IPS-20b (cell line): ENCODE data around the gene ZBED1.

Experiments
- H3K27ac ChIP-seq: one replicate; pipeline ENCODE4 v1.5.1; 2013; ENCODE audit warnings: low read length
- H3K27me3 ChIP-seq: 2 replicates; pipeline ENCODE4 v1.6.1; 2013; ENCODE audit warnings: mild to moderate bottlenecking, low read length, inconsistent platforms; ENCODE audit not compliant: insufficient read depth
- H3K36me3 ChIP-seq: 2 replicates; pipeline ENCODE4 v1.6.1; 2013; ENCODE audit warnings: low read depth, mild to moderate bottlenecking, inconsistent platforms, low read length, moderate library complexity; ENCODE audit not compliant: insufficient read depth
- H3K4me1 ChIP-seq: 2 replicates; pipeline ENCODE4 v1.6.1; 2013; ENCODE audit warnings: mild to moderate bottlenecking, control low read depth, inconsistent platforms, low read length, moderate library complexity; ENCODE audit not compliant: insufficient read depth
- H3K4me3 ChIP-seq: 2 replicates; pipeline ENCODE4 v1.5.1; 2013; ENCODE audit warnings: mild to moderate bottlenecking, low read length, inconsistent platforms
- H3K9ac ChIP-seq: 2 replicates; pipeline ENCODE4 v1.6.1; 2013; ENCODE audit warnings: low read depth, mild to moderate bottlenecking, inconsistent platforms, low read length, moderate library complexity
- H3K9me3 ChIP-seq: 2 replicates; pipeline ENCODE4 v1.6.1; 2013; ENCODE audit warnings: mild to moderate bottlenecking, low read depth, low read length, inconsistent platforms; ENCODE audit not compliant: insufficient read depth

ZBED1 gene

DNA sequence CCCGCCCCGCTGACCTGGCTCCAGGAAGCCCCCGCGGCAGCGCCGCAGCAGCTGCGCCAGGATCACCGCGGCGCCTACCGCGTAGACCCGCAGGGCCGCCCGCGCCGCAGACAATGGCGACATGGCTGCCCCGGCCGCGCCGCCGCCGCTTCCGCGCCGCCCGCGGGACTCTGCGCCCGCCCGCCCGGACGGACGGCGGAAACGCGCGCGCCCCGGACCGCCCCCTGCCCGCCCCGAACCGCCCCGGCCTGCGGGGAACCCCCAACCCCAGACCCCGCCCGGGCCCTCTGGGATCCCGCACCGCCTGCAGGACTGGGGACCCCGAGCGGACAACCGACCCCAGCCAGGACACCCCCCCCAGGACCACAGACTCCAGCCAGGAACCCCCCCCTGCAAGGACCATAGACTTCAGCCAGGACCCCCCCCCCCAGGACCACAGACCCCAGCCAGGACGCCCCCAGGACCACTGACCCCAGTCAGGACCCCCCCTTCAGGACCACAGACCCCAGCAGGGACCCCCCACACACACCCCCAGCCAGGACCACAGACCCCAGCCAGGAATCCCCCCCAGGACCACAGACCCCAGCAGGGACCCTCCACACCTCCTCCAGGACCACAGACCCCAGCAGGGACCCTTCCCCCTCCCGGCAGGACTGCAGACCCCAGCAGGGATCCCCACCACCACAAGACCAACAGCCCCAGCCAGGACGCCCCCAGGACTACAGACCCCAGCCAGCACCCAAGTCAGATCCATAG, at the start of gene ZBED1, which contains the start of gene DHRSX:
Gene ZBED1, minus strand, starts transcription at position 174 of the 756 bp plus-strand sequence. CDS start 10,257 bp downstream, outside the sequence.
Gene DHRSX, minus strand, starts transcription at position 174 of the 756 bp plus-strand sequence. Its CDS starts 51 bp downstream, at position 123.
- Histone ChIP-seq H3K27ac (peak within 1 kb of the TSS; percentile 88), H3K4me3 (peak within 1 kb of the TSS; percentile 89), H3K9ac (peak within 1 kb of the TSS; percentile 91), H3K4me1 (peaks cover 21% of the 10 kb centered on the region), H3K9me3 (no peaks in the 10 kb centered on the region), H3K36me3 (peaks cover 20% of the 10 kb centered on the region), H3K27me3 (no peaks in the 10 kb centered on the region)

DNA sequence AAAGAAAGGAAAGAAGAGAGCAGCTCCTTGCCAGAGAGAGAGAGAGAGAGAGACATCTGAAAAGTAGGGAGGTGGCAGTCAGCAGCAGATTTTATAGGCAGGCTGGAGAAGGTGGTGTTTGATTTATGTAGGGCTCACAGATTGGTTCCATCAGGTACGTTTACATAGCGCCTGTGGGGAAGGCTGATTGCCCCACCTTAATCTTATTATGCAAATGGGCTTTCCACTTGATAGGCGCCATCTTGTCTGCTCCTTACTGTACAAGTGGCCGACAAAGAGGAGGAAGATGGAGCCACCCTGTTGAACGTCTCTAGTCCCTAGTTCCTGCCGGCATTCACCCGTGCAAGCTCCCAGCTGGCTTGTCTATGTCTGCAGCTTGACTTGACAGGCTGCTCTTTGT, 49.1 kb upstream of the ZBED1 start:
- no peak overlapping the region; the same call in 1 of the 2 replicates for H3K4me3 ChIP-seq
- H3K4me1 ChIP-seq, result peaks cover 26% of the 10 kb centered on the region; the same call in 1 of the 2 replicates
- peaks cover 12% of the 10 kb centered on the region for H3K9me3 ChIP-seq
- H3K36me3 ChIP-seq, result no peaks in the 10 kb centered on the region
- no peaks in the 10 kb centered on the region for H3K27me3 ChIP-seq
- peak overlapping the region; percentile 16 for H3K27ac ChIP-seq
- H3K9ac ChIP-seq, result peak overlapping the region; percentile 70; the same call in 1 of the 2 replicates

DNA sequence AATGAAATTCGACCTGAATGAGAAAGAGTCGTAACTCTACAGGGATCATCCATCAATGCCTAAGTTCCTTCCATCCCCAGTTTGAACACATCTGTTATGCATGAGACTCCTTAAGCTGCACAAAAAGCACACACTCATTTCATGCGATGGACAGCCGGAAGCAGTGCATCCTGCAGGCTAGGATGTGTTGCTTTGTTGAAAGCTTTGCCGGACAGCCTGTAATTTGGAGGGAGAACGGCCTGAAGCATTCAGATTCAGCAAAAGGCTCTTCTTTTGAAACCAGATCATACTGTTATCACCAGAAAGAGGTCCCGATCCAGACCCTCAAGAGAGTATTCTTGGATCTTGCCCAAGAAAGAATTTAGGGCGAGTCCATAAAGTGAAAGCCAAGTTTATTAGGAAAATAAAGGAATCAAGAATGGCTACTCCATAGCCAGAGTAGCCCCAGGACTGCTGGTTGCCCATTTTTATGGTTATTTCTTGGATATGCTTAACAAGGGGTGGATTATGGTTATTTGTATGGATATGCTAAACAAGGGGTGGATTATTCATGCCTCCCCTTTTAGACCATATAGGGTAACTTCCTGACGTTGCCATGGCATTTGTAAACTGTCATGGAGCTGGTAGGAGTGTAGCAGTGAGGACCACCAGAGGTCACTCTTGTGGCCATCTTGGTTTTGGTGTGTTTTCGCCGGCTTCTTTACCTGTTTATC, 48.1 kb upstream of the ZBED1 start:
- Histone ChIP-seq H3K9me3 (peaks cover 12% of the 10 kb centered on the region), H3K27ac (peak overlapping the region; percentile 67), H3K27me3 (no peaks in the 10 kb centered on the region), H3K4me3 (peak overlapping the region; percentile 36; the same call in 1 of the 2 replicates), H3K4me1 (peaks cover 26% of the 10 kb centered on the region; the same call in 1 of the 2 replicates), H3K9ac (peak overlapping the region; percentile 70; the same call in 1 of the 2 replicates), H3K36me3 (no peaks in the 10 kb centered on the region)

DNA sequence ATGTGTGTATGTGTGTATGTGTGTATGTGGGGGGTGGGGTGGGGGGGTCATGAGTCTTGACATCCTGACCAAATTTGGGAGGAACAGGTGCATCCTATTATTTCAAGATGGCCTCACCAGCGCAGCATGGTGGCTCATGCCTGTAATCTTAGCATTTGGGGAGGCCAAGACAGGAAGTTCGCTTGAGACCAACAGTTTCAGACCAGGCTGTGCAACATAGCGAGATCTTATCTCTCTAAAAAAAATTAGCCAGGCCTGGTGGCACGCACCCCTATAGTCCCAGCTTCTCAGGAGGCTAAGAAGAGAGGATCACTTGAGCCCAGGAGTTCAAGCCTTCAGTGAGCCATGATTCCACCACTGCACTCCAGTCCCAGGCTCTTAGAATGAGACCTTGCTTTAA, 47.0 kb upstream of the ZBED1 start:
- Histone ChIP-seq H3K9ac (no peak overlapping the region), H3K4me3 (no peak overlapping the region), H3K27me3 (no peaks in the 10 kb centered on the region), H3K27ac (no peak overlapping the region), H3K4me1 (peaks cover 25% of the 10 kb centered on the region; the same call in 1 of the 2 replicates), H3K9me3 (peaks cover 12% of the 10 kb centered on the region), H3K36me3 (no peaks in the 10 kb centered on the region)

DNA sequence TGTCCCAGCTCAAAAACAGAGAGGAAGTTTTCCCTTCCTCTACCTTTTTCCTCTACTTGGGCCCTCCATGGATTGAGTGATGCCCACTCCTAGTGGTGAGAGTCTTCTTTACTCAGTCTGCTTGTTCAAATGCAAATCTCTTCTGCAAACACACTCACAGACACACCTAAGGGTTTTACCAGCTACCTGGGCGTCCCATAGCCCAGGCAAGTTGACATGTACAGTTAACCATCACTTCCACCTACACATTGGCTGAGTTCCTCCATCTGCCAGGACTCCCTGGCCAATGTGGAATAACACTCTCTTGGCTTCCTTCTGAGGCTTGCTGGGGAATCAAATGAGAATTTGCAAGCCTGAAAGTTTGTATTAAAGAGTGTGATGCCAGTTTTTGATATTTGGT, 45.7 kb upstream of the ZBED1 start:
- no peak overlapping the region for H3K27ac ChIP-seq
- no peaks in the 10 kb centered on the region for H3K27me3 ChIP-seq
- no peak overlapping the region for H3K9ac ChIP-seq
- no peak overlapping the region for H3K4me3 ChIP-seq
- no peaks in the 10 kb centered on the region for H3K36me3 ChIP-seq
- H3K9me3 ChIP-seq, result peaks cover 12% of the 10 kb centered on the region
- peaks cover 23% of the 10 kb centered on the region; the same call in 1 of the 2 replicates for H3K4me1 ChIP-seq

DNA sequence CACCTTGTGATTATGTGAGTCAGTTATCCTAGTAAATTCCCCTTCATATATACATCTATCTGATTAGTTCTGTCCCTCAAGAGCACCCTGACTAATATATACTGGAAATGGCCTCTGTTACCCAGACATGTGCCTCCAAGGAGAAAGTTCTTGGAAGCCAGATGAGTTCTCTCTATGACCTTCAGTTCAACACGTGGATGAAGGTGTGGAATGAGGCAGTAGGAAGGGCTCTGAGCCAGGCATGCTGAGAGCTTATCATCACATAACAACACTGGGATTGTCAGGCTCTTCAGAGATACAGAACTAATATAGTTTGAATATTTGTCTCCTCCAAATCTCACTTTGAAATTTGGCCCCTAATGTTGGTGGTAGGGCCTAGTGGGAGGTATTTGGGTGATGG, 44.4 kb upstream of the ZBED1 start:
- Histone ChIP-seq H3K9ac (no peak overlapping the region), H3K27ac (no peak overlapping the region), H3K27me3 (no peaks in the 10 kb centered on the region), H3K4me3 (no peak overlapping the region), H3K9me3 (peaks cover 12% of the 10 kb centered on the region), H3K4me1 (peaks cover 15% of the 10 kb centered on the region; the same call in 1 of the 2 replicates), H3K36me3 (no peaks in the 10 kb centered on the region)

DNA sequence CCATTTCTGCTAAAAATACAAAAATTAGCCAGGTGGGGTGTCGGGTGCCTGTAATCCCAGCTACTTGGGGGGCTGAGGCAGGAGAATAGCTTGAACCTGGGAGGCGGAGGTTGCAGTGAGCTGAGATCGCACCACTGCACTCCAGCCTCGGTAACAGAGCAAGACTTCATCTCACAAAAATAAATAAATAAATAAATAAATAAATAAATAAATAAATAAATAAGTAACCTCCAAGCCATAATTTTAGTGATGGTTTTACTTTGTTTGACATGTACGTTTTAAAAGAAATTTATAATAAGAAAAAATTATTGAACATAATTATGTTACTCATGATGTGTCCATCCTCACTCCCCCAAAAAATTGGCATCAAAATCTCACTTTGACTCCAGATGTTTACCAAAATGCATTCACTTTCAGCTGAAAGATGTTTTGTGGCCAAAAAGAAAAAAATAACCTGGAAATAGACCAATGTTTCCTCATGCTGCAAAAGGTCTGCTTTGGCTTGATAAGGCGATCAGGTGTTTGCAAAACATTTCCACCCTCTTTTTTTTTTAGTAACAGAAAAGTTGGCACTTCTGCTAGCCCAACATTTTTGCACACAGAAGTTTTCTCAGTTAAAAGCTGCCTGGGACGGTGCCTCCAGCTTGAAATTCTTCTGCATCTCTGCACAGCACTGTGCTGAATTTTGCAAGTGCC, 42.2 kb upstream of the ZBED1 start:
- no peaks in the 10 kb centered on the region for H3K36me3 ChIP-seq
- no peak overlapping the region for H3K27ac ChIP-seq
- H3K9ac ChIP-seq, result no peak overlapping the region

DNA sequence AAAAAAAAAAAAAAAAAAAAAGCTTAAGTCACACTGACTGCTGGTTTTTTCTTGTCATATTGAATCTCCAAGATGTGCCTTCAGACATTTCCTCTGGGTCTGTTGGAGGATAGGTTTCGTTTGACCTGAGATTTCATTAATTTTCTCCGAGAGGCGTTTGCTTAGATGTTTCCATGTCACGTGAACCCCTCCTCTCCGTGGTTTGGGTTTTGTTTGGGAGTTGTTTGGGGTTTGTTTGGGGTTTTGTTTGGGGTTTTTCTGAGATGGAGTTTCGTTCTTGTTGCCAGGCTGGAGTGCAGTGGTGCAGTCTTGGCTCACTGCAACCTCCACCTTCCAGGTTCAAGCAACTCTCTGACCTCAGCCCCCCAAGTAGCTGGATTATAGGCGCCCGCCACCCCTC, 40.8 kb upstream of the ZBED1 start:
- Histone ChIP-seq H3K27me3 (no peaks in the 10 kb centered on the region), H3K36me3 (no peaks in the 10 kb centered on the region), H3K4me1 (peaks cover 6% of the 10 kb centered on the region; the same call in 1 of the 2 replicates), H3K9me3 (peaks cover 11% of the 10 kb centered on the region), H3K4me3 (no peak overlapping the region), H3K27ac (no peak overlapping the region), H3K9ac (no peak overlapping the region)

More for the DNA sequence above, 42.2 kb upstream of the ZBED1 start:
- Histone ChIP-seq H3K4me3 (no peak overlapping the region), H3K27me3 (no peaks in the 10 kb centered on the region), H3K4me1 (peaks cover 3% of the 10 kb centered on the region; the same call in 1 of the 2 replicates), H3K9me3 (peaks cover 12% of the 10 kb centered on the region)

DNA sequence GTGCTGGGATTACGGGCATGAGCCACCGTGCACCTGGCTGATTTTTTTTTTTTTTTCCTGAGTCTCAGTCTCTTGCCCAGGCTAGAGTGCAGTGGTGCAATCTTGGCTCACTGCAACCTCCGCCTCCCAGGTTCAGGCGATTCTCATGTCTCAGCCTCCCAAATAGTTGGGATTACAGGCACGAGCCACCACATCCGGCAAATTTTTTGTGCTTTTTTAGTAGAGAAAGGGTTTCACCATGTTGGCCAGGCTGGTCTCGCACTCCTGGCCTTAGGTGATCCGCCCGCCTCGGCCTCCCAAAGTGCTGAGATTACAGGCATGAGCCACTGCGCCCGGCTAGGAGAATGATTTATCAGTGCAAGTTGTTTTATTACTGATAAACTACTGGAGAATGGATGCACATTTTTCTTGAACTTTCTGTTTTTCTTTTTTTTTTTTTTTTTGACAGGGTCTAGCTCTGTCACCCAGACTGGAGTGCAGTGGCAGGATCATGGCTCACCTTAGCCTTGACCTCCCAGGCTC, 39.7 kb upstream of the ZBED1 start:
- H3K4me1 ChIP-seq, result peaks cover 6% of the 10 kb centered on the region; the same call in 1 of the 2 replicates
- H3K36me3 ChIP-seq, result no peaks in the 10 kb centered on the region
- peaks cover under 1% of the 10 kb centered on the region; the same call in 1 of the 2 replicates for H3K9me3 ChIP-seq
- no peak overlapping the region for H3K9ac ChIP-seq
- no peak overlapping the region for H3K27ac ChIP-seq
- H3K27me3 ChIP-seq, result no peaks in the 10 kb centered on the region
- H3K4me3 ChIP-seq, result no peak overlapping the region

DNA sequence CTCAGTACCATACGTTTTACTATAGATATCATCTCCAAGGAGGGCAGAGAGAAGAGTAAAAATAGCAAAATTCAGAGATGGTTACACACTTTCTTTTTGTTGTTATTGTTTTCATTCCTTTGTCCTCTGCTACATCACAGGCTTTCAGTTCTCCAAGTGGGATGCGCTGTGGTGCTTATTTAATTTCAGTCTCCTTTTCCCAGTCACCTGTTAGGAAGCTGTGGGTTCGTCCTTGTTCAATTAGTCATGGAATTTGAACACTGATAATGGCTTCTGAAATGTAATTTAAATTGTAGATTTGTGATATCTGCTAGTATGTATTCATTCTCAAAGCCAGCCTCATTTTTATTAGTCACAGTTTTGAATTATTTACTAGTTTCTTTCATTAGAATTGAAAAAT, 38.8 kb upstream of the ZBED1 start:
- Histone ChIP-seq H3K27me3 (no peaks in the 10 kb centered on the region), H3K36me3 (no peaks in the 10 kb centered on the region), H3K9ac (no peak overlapping the region), H3K9me3 (no peaks in the 10 kb centered on the region), H3K27ac (no peak overlapping the region), H3K4me3 (no peak overlapping the region), H3K4me1 (peaks cover 6% of the 10 kb centered on the region; the same call in 1 of the 2 replicates)
